Measurements from ENCODE around the gene SH3BP4. TPM values are rescaled to one million over a fixed set of nuclear protein-coding genes. Genes with fewer than 3 reads are reported as not detected.

Gene SH3BP4
- polyA plus RNA-seq, 1 experiment, result 224 TPM

DNA sequence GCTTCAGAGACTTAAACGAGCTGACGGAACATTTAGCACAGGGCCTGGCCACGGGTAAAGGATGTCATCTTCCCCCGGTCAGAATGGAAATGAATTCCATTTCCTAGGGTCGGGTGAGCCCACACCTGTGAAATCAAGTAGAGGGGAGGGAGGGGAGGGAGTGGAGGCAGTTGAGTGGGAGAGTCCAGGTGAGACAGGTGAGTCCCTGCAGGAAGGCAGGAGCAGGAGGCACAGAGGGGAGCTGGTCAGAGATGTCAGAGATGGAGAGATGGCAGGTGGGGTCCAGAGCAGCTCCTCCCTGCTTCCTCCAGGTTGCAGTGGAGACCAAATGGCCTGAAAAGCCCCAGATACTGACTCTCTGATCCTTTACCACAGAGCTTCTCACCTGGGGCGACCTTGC lies 55.2 kb downstream of the SH3BP4 start:
- H3K4me3 ChIP-seq (ENCODE audit: low read depth, low read length), result no peak overlapping the region
- CTCF ChIA-PET, result no interaction called here
- DNase-seq (ENCODE audit: low read depth, low spot score), result no peak
- peak overlapping the region; percentile 11 for H3K27ac ChIP-seq (ENCODE audit: low read depth, low read length)
- POLR2A ChIA-PET, result no interaction called here
- H3K27me3 ChIP-seq (ENCODE audit: control insufficient read depth, insufficient read depth, low read length), result no peaks in the 10 kb centered on the region
- H3K9me3 ChIP-seq (ENCODE audit: control insufficient read depth, insufficient read depth, low read length), result 0 out of 2 replicates have a peak, but pooled peaks cover under 1% of the 10 kb centered on the region
- TF ChIP-seq, protein P1, sequence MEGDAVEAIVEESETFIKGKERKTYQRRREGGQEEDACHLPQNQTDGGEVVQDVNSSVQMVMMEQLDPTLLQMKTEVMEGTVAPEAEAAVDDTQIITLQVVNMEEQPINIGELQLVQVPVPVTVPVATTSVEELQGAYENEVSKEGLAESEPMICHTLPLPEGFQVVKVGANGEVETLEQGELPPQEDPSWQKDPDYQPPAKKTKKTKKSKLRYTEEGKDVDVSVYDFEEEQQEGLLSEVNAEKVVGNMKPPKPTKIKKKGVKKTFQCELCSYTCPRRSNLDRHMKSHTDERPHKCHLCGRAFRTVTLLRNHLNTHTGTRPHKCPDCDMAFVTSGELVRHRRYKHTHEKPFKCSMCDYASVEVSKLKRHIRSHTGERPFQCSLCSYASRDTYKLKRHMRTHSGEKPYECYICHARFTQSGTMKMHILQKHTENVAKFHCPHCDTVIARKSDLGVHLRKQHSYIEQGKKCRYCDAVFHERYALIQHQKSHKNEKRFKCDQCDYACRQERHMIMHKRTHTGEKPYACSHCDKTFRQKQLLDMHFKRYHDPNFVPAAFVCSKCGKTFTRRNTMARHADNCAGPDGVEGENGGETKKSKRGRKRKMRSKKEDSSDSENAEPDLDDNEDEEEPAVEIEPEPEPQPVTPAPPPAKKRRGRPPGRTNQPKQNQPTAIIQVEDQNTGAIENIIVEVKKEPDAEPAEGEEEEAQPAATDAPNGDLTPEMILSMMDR (IDR thresholded peaks at IDR 0.05; ENCODE audit: low read depth, low read length), result no peak

GRCh38 chr2:235007664-235008457 lies 56.0 kb downstream of the SH3BP4 start:
- Histone ChIP-seq H3K9me3 (ENCODE audit: control insufficient read depth, insufficient read depth, low read length) (no peaks in the 10 kb centered on the region), H3K27me3 (ENCODE audit: control insufficient read depth, insufficient read depth, low read length) (no peaks in the 10 kb centered on the region), H3K27ac (ENCODE audit: low read depth, low read length) (no peak overlapping the region), H3K4me3 (ENCODE audit: low read depth, low read length) (no peak overlapping the region)
- no peak for DNase-seq (ENCODE audit: low read depth, low spot score)
- TF ChIP-seq, protein P1 (IDR thresholded peaks at IDR 0.05; ENCODE audit: low read depth, low read length), result no peak
- POLR2A ChIA-PET, result interaction anchor here (1.0 to 1.5 kb wide), 2 partner anchors 27 to 128 kb away, joined by 3 to 5 read pairs; no protein-coding TSS in a partner anchor
- CTCF ChIA-PET, result interaction anchor here (1.6 kb wide), 1 partner anchor 462 kb away, joined by 6 read pairs; no protein-coding TSS in a partner anchor

DNA sequence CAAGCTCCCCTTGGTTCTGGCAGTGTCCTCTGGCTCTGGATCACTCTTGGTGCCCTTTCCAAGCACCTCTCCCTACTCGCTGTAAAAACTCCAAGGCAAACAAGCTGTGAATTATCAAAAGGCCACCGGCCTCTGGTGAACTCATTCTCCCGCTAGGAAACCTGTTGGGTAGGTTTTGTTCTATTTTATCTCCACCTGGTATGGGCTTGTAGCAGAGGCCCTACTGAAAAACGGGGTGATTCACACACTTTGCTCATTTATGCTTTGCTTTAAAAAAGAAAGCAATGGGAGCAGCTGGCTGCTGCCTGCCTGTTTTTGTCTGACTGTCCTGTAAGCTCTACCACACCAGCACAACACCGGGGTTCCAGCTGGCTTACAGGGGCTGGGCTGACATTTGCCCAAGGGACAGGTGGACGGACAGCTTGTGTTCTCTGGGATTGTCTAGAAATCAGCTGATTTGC lies 56.8 kb downstream of the SH3BP4 start:
- POLR2A ChIA-PET, result interaction anchor here (1.0 to 1.5 kb wide), 2 partner anchors 27 to 128 kb away, joined by 3 to 5 read pairs; no protein-coding TSS in a partner anchor
- TF ChIP-seq, protein P1 (IDR thresholded peaks at IDR 0.05; ENCODE audit: low read depth, low read length), result no peak
- CTCF ChIA-PET, result interaction anchor here (0.6 to 1.6 kb wide), 2 partner anchors 463 to 604 kb away, joined by 3 to 6 read pairs; no protein-coding TSS in a partner anchor
- no peak overlapping the region for H3K4me3 ChIP-seq (ENCODE audit: low read depth, low read length)
- no peak overlapping the region for H3K27ac ChIP-seq (ENCODE audit: low read depth, low read length)
- H3K9me3 ChIP-seq (ENCODE audit: control insufficient read depth, insufficient read depth, low read length), result no peaks in the 10 kb centered on the region
- DNase-seq (ENCODE audit: low read depth, low spot score), result no peak
- H3K27me3 ChIP-seq (ENCODE audit: control insufficient read depth, insufficient read depth, low read length), result no peaks in the 10 kb centered on the region

- H3K27ac ChIP-seq (ENCODE audit: low read depth, low read length), result peak overlapping the region; percentile 31
- peaks cover 2% of the 10 kb centered on the region; the same call in 1 of the 2 replicates for H3K9me3 ChIP-seq (ENCODE audit: control insufficient read depth, insufficient read depth, low read length)
- no peaks in the 10 kb centered on the region for H3K27me3 ChIP-seq (ENCODE audit: control insufficient read depth, insufficient read depth, low read length)
- H3K4me3 ChIP-seq (ENCODE audit: low read depth, low read length), result no peak overlapping the region
- ChIA-PET CTCF (interaction anchor here (0.6 to 1.6 kb wide), 2 partner anchors 464 to 604 kb away, joined by 3 to 6 read pairs; no protein-coding TSS in a partner anchor), POLR2A (interaction anchor here (1.0 to 1.5 kb wide), 2 partner anchors 28 to 129 kb away, joined by 3 to 5 read pairs; no protein-coding TSS in a partner anchor)
- DNase-seq (ENCODE audit: low read depth, low spot score), result no peak
- TF ChIP-seq, protein P1 (IDR thresholded peaks at IDR 0.05; ENCODE audit: low read depth, low read length), result no peak
Observed at GRCh38 chr2:235009081-235009480, 57.3 kb downstream of the SH3BP4 start.
